ENCODE measurements around the gene CYP2A6. TPM values are rescaled to one million over a fixed set of nuclear protein-coding genes. Genes with fewer than 3 reads are reported as not detected.

Gene CYP2A6, protein sequence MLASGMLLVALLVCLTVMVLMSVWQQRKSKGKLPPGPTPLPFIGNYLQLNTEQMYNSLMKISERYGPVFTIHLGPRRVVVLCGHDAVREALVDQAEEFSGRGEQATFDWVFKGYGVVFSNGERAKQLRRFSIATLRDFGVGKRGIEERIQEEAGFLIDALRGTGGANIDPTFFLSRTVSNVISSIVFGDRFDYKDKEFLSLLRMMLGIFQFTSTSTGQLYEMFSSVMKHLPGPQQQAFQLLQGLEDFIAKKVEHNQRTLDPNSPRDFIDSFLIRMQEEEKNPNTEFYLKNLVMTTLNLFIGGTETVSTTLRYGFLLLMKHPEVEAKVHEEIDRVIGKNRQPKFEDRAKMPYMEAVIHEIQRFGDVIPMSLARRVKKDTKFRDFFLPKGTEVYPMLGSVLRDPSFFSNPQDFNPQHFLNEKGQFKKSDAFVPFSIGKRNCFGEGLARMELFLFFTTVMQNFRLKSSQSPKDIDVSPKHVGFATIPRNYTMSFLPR
- total RNA-seq: not detected in 2 replicates

DNA sequence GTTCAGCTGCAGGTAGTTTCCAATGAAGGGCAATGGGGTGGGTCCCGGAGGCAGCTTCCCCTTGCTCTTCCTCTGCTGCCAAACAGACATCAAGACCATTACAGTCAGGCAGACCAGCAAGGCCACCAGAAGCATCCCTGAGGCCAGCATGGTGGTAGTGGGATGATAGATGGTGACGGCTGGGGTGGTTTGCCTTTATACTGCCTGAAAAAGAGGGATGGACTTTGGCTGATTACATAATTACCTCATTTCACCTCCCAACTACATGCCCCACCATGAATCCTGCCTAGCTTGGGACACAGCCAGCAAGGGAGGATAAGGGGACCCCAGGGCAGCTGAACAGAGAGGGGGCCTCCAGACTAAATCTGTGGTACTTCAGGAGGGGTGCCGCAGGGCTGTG, at the start of gene CYP2A6:
Gene CYP2A6 (minus strand): TSS at position 171 of the 400 bp plus-strand sequence. CDS start 21 bp downstream, at position 150.

DNA sequence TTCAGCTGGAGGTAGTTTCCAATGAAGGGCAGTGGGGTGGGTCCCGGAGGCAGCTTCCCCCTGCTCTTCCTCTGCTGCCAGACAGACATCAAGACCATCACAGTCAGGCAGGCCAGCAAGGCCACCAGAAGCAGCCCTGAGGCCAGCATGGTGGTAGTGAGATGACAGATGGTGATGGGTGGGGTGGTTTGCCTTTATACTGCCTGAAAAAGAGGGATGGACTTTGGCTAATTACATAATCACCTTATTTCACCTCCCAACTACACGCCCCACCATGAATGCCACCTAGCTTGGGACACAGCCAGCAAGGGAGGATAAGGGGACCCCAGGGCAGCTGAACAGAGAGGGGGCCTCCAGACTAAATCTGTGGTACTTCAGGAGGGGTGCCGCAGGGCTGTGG, 31.8 kb upstream of the CYP2A6 start, which contains the start of gene CYP2A7:
Gene CYP2A7 (minus strand): TSS at position 170 of the 400 bp plus-strand sequence. CDS start 21 bp downstream, at position 149.

DNA sequence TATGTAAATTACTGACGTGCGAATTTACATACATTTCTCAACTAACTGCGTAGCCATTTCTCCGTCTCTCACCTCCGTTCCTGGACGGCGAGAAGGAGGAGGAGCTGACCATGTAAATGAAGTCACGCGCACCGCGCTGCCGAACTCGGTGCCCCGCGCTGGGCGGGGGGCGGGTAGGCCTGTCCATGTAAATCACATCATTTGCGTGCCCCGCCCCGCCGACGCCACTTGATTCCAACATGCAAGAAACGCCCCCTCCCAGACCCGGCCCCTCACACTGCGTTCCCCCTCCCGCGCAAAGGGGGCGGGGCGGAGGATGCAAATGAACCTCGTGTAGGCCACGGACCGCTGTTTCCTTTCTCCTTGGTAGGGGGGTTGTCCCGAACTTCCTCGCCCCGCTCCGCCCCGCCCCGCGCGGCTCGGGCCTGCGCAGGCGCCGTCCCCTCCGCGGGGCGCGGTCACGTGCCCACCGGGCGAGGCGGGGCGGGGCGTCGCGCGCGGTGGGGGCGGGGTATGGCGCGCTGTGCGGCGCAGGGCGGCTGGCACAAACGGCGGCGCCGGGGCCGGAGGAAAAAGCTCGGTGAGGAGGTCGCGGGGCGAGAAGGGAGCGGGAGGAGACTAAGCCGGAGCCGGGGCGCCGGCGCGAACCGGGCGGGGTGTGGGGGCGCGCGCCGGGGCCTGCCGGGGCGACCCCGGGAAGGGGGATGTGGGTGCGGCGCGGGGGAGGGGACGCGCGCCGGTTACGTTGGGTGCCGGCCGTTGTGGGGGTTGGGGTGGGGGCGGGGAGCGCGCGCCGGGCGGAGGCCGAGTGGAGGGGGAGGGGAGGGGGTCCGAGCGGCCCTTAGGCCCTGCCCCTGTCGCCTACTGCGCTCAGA, 51.3 kb downstream of the CYP2A6 start, which contains the start of gene EGLN2:
Gene EGLN2 (plus strand): TSS at position 509 of the 875 bp plus-strand sequence. CDS start 1,382 bp downstream, outside the sequence.

Other genes starting within 250 kb of the CYP2A6 start
- gene LTBP4, start 249.1 kb downstream of the CYP2A6 start, total RNA-seq: 19.9 and 21.7 TPM in 2 replicates
- 7.5 and 10.4 TPM in 2 replicates for gene NUMBL, start 159.8 kb downstream of the CYP2A6 start, total RNA-seq
- gene COQ8B, start 133.6 kb downstream of the CYP2A6 start, total RNA-seq: 16.7 and 20.5 TPM in 2 replicates
- 16.7 and 21.3 TPM in 2 replicates for gene ITPKC, start 133.3 kb downstream of the CYP2A6 start, total RNA-seq
- 0.34 and 0.43 TPM in 2 replicates for gene ACTMAP, start 100.0 kb downstream of the CYP2A6 start, total RNA-seq
- gene SNRPA, start 99.2 kb downstream of the CYP2A6 start, total RNA-seq: 25.8 and 31.5 TPM in 2 replicates
- not detected in 2 replicates for gene MIA, start 74.9 kb downstream of the CYP2A6 start, total RNA-seq
- 9.5 and 12.8 TPM in 2 replicates for gene RAB4B, start 72.2 kb downstream of the CYP2A6 start, total RNA-seq
- 119 and 126 TPM in 2 replicates for gene EGLN2, start 51.3 kb downstream of the CYP2A6 start, total RNA-seq
- gene CYP2A7, start 31.8 kb upstream of the CYP2A6 start, total RNA-seq: not detected in 2 replicates
- gene CYP2B6, start 140.8 kb upstream of the CYP2A6 start, total RNA-seq: not detected in 2 replicates
- gene CYP2A13, start 238.0 kb upstream of the CYP2A6 start, total RNA-seq: not detected in 2 replicates